HG03045 (cell line): Measurements from ENCODE around the gene CDH12.
A peak's percentile ranks its signal among the peaks of the same experiment; 100 is the strongest.

Source experiments
- ATAC-seq: cut with Tn5 transposase; IDR thresholded peaks from one replicate; pipeline ENCODE4 v1.9.1; 2021; ENCODE audit warnings: mild to moderate bottlenecking, moderate library complexity; ENCODE audit not compliant: unreplicated experiment

CDH12 gene

GRCh38 chr5:21856987-21857386, 996.2 kb downstream of the CDH12 start:
- no peak for ATAC-seq

GRCh38 chr5:21847300-21847699, 1005.8 kb downstream of the CDH12 start:
- no peak for ATAC-seq

GRCh38 chr5:21844960-21845359, 1008.2 kb downstream of the CDH12 start:
- no peak for ATAC-seq

- no peak for ATAC-seq
Measured at GRCh38 chr5:21834863-21835262, 1018.3 kb downstream of the CDH12 start.

- ATAC-seq, result peak; percentile 91
Measured at GRCh38 chr5:21831145-21831787, 1021.9 kb downstream of the CDH12 start.

- ATAC-seq, result no peak
Measured at GRCh38 chr5:21826884-21827283, 1026.3 kb downstream of the CDH12 start.

- no peak for ATAC-seq
Measured at GRCh38 chr5:21823588-21823987, 1029.6 kb downstream of the CDH12 start.

GRCh38 chr5:21823076-21823574, 1030.0 kb downstream of the CDH12 start:
- ATAC-seq, result no peak

GRCh38 chr5:21820527-21820926, 1032.6 kb downstream of the CDH12 start:
- ATAC-seq, result no peak

GRCh38 chr5:21818370-21818720, 1034.8 kb downstream of the CDH12 start:
- ATAC-seq, result no peak

- ATAC-seq, result no peak
Measured at GRCh38 chr5:21817668-21818369, 1035.3 kb downstream of the CDH12 start.

GRCh38 chr5:21810737-21811316, 1042.3 kb downstream of the CDH12 start:
- no peak for ATAC-seq

GRCh38 chr5:21809611-21810010, 1043.5 kb downstream of the CDH12 start:
- ATAC-seq, result no peak

- ATAC-seq, result no peak
Measured at GRCh38 chr5:21807953-21808352, 1045.2 kb downstream of the CDH12 start.

GRCh38 chr5:21806943-21807342, 1046.2 kb downstream of the CDH12 start:
- no peak for ATAC-seq

- ATAC-seq, result no peak
Measured at GRCh38 chr5:21806271-21806670, 1046.9 kb downstream of the CDH12 start.

GRCh38 chr5:21802869-21803490, 1050.2 kb downstream of the CDH12 start:
- no peak for ATAC-seq

- no peak for ATAC-seq
Measured at GRCh38 chr5:21802100-21802499, 1051.0 kb downstream of the CDH12 start.

- ATAC-seq, result no peak
Measured at GRCh38 chr5:21792748-21793147, 1060.4 kb downstream of the CDH12 start.

- no peak for ATAC-seq
Measured at GRCh38 chr5:21791304-21791703, 1061.8 kb downstream of the CDH12 start.

- ATAC-seq, result no peak
Measured at GRCh38 chr5:21784487-21784886, 1068.7 kb downstream of the CDH12 start.
